H1 (cell line): ENCODE results near the gene CCNL2. TPM values are rescaled to one million over a fixed set of nuclear protein-coding genes. Genes with fewer than 3 reads are reported as not detected.

Source experiments
- CTCF ChIA-PET: fragments of 300-600 bp; sonication (Branson Sonifier 250); formaldehyde crosslinking; loops from one replicate; lab custom pipeline; 2021; ENCODE audit not compliant: partially characterized antibody; lab: Charles Lee
- POLR2A ChIA-PET: fragments of 300-600 bp; sonication (Branson Sonifier 250); formaldehyde crosslinking; loops from one replicate; lab custom pipeline; 2021; ENCODE audit warnings: inconsistent platforms; ENCODE audit not compliant: partially characterized antibody; lab: Charles Lee
- DNase-seq, 2 experiments: peaks; one replicate each; pipeline versions ENCODE4 v3.0.0 to v3.0.0-alpha.2; 2010 to 2022; ENCODE audit warnings: low spot score in 2 of 2, low read depth in 1 of 2, mixed read lengths in 1 of 2
- FAIRE-seq: peaks from 2 replicates; lab custom pipeline; 2011; peaks lifted over from hg19 to GRCh38; lab: Jason Lieb, UNC
- H2AFZ ChIP-seq: 2 replicates; pipeline ENCODE4 v1.8.1; 2012; ENCODE audit warnings: low read length, inconsistent platforms
- H2AK5ac ChIP-seq: 2 replicates; pipeline ENCODE4 v1.6.1; 2013; ENCODE audit warnings: low read depth, low read length
- H2BK120ac ChIP-seq: replicated peaks from 2 replicates; pipeline ENCODE3; 2013; ENCODE audit warnings: low read depth, low read length, inconsistent platforms
- H2BK12ac ChIP-seq: 2 replicates; pipeline ENCODE4 v1.6.1; 2013; ENCODE audit warnings: low read depth, low read length
- H2BK15ac ChIP-seq: 2 replicates; pipeline ENCODE4 v1.6.1; 2013; ENCODE audit warnings: low read length
- H2BK20ac ChIP-seq: 2 replicates; pipeline ENCODE4 v1.6.1; 2013; ENCODE audit warnings: low read length
- H2BK5ac ChIP-seq: 2 replicates; pipeline ENCODE4 v1.6.1; 2013; ENCODE audit warnings: low read depth, low read length
- H3K14ac ChIP-seq: 2 replicates; pipeline ENCODE4 v1.6.1; 2013; ENCODE audit warnings: inconsistent platforms; ENCODE audit not compliant: insufficient read length
- H3K18ac ChIP-seq: 2 replicates; pipeline ENCODE4 v1.6.1; 2013; ENCODE audit warnings: low read length; ENCODE audit errors: extremely low read depth
- H3K23ac ChIP-seq: 2 replicates; pipeline ENCODE4 v1.6.1; 2013; ENCODE audit warnings: inconsistent platforms; ENCODE audit not compliant: insufficient read length
- H3K23me2 ChIP-seq: 2 replicates; pipeline ENCODE4 v1.6.1; 2013; ENCODE audit warnings: low read depth, low read length
- H3K27ac ChIP-seq: 2 replicates; pipeline ENCODE4 v1.6.1; 2011; ENCODE audit warnings: low read depth, low read length, inconsistent platforms
- H3K27me3 ChIP-seq, 4 experiments: replicated peaks in 1 of 4; 1 replicate in 1 of 4; 2 replicates in 3 of 4; pipeline versions ENCODE4 v1.6.1 to v1.8.1; 2011 to 2013; ENCODE audit warnings: low read length in 3 of 4, mild to moderate bottlenecking in 3 of 4, inconsistent platforms in 2 of 4, mixed read lengths in 2 of 4, moderate library complexity in 1 of 4; ENCODE audit not compliant: control insufficient read depth in 3 of 4, insufficient read depth in 3 of 4; ENCODE audit errors: extremely low read depth in 1 of 4
- H3K36me3 ChIP-seq, 4 experiments: 2 replicates each; pipeline versions ENCODE4 v1.6.1 to v1.8.1; 2011 to 2013; ENCODE audit warnings: mild to moderate bottlenecking in 4 of 4, low read length in 3 of 4, moderate library complexity in 2 of 4, control low read depth in 1 of 4, inconsistent platforms in 1 of 4; ENCODE audit not compliant: insufficient read depth in 4 of 4, control insufficient read depth in 2 of 4
- H3K4ac ChIP-seq: replicated peaks from 2 replicates; pipeline ENCODE3; 2013; ENCODE audit warnings: low read length, low read depth, mixed read lengths, inconsistent platforms; ENCODE audit not compliant: insufficient read length
- H3K4me1 ChIP-seq, 4 experiments: replicated peaks in 1 of 4; 1 replicate in 1 of 4; 2 replicates in 3 of 4; pipeline versions ENCODE4 v1.6.1 to v1.8.1; 2011 to 2013; ENCODE audit warnings: low read length in 3 of 4, inconsistent platforms in 2 of 4, mixed read lengths in 1 of 4; ENCODE audit not compliant: insufficient read depth in 4 of 4, control insufficient read depth in 3 of 4
- H3K4me2 ChIP-seq, 2 experiments: 2 replicates each; pipeline versions ENCODE4 v1.6.1 to v1.8.1; 2011 to 2013; ENCODE audit warnings: low read depth in 2 of 2, low read length in 2 of 2, control low read depth in 1 of 2, inconsistent platforms in 1 of 2, mild to moderate bottlenecking in 1 of 2; ENCODE audit not compliant: insufficient read depth in 1 of 2
- H3K4me3 ChIP-seq, 4 experiments: fragments of 200-600, 300-600 bp in 1 of 4; sonication (generic), shearing (Covaris generic), sonication (Bioruptor Twin) in 1 of 4; 2 replicates each; pipeline versions ENCODE4 v1.5.1 to v1.8.1; 2011 to 2016; ENCODE audit warnings: low read length in 4 of 4, low read depth in 3 of 4, control low read depth in 2 of 4, inconsistent platforms in 2 of 4, mild to moderate bottlenecking in 2 of 4, mixed read lengths in 1 of 4, moderate library complexity in 1 of 4; ENCODE audit not compliant: insufficient read depth in 2 of 4; ENCODE audit errors: extremely low read depth in 1 of 4
- H3K56ac ChIP-seq: replicated peaks from 2 replicates; pipeline ENCODE3; 2013; ENCODE audit warnings: low read depth, mild to moderate bottlenecking, mixed read lengths, low read length, inconsistent platforms; ENCODE audit not compliant: insufficient read length
- H3K79me1 ChIP-seq: 2 replicates; pipeline ENCODE4 v1.6.1; 2013; ENCODE audit warnings: low read depth, low read length, control low read depth
- H3K79me2 ChIP-seq, 2 experiments: 2 replicates each; pipeline versions ENCODE4 v1.6.1 to v1.8.1; 2012 to 2013; ENCODE audit warnings: low read length in 2 of 2, mild to moderate bottlenecking in 2 of 2, inconsistent platforms in 1 of 2; ENCODE audit not compliant: insufficient read depth in 2 of 2, control insufficient read depth in 1 of 2
- H3K9ac ChIP-seq, 4 experiments: replicated peaks in 1 of 4; 1 replicate in 1 of 4; 2 replicates in 3 of 4; pipeline versions ENCODE4 v1.6.1 to v1.8.1; 2011 to 2013; ENCODE audit warnings: low read depth in 3 of 4, low read length in 3 of 4, control low read depth in 2 of 4, mild to moderate bottlenecking in 2 of 4, moderate library complexity in 2 of 4, inconsistent platforms in 1 of 4; ENCODE audit errors: extremely low read depth in 1 of 4
- H3K9me3 ChIP-seq, 2 experiments: 2 replicates each; pipeline versions ENCODE4 v1.6.1 to v1.8.1; 2012 to 2013; ENCODE audit warnings: mild to moderate bottlenecking in 2 of 2, moderate library complexity in 2 of 2, control low read depth in 1 of 2, inconsistent platforms in 1 of 2, low read depth in 1 of 2, low read length in 1 of 2, mixed read lengths in 1 of 2; ENCODE audit not compliant: insufficient read depth in 2 of 2
- H4K20me1 ChIP-seq, 2 experiments: replicated peaks in 1 of 2; 2 replicates each; pipeline versions ENCODE3 to v1.8.1; 2011 to 2013; ENCODE audit warnings: inconsistent platforms in 2 of 2, low read length in 2 of 2, mild to moderate bottlenecking in 1 of 2; ENCODE audit not compliant: insufficient read depth in 2 of 2, control insufficient read depth in 1 of 2
- H4K5ac ChIP-seq: 2 replicates; pipeline ENCODE4 v1.6.1; 2013; ENCODE audit warnings: low read length, low read depth, mixed read lengths, inconsistent platforms; ENCODE audit not compliant: insufficient read length
- H4K8ac ChIP-seq: 2 replicates; pipeline ENCODE4 v1.8.0; 2013; ENCODE audit warnings: mild to moderate bottlenecking, moderate library complexity, low read length, inconsistent platforms; ENCODE audit not compliant: insufficient read depth; ENCODE audit errors: extremely low read depth
- H4K91ac ChIP-seq: replicated peaks from 2 replicates; pipeline ENCODE3; 2013; ENCODE audit warnings: low read length, mixed read lengths, inconsistent platforms; ENCODE audit not compliant: insufficient read length
- CBX5 ChIP-seq: fragments of 300-800, 300-1000 bp; sonication (generic); IDR thresholded peaks from 2 replicates; pipeline ENCODE4 v1.7.1; 2016; ENCODE audit warnings: antibody characterized with exemption, low read length, low read depth
- WGBS, 2 experiments: shearing (Covaris generic) in 1 of 2; methylation state at CpG; one replicate each; pipeline versions ENCODE4 v1.1.6 to v1.1.7; 2013 to 2015; ENCODE audit warnings: low lambda C conversion rate in 2 of 2, mixed read lengths in 2 of 2, inconsistent platforms in 1 of 2, low coverage in 1 of 2, missing lambda C conversion rate in 1 of 2; ENCODE audit not compliant: insufficient replicate concordance in 2 of 2, insufficient coverage in 1 of 2, insufficient read length in 1 of 2; ENCODE audit errors: extremely low coverage in 1 of 2, missing lambda C conversion rate in 1 of 2; 5-methylcytosine and 5-hydroxymethylcytosine counted together
- polyA plus RNA-seq, 7 experiments: library from polyadenylated mRNA; depleted of rRNA in 3 of 7; stranded (reverse) in 5 of 7; unstranded in 2 of 7; fragments of >200 nt in 5 of 7; fragments of 200-250 nt in 2 of 7; gene quantifications; 1 replicate in 5 of 7; 2 replicates in 1 of 7; 4 replicates in 1 of 7; pipeline versions ENCODE4 v1.2.1 to v1.2.3, GENCODE V29; 2011 to 2013; ENCODE audit warnings: missing spikeins in 2 of 7, mixed read lengths in 2 of 7
- total RNA-seq: library from RNA; stranded (reverse); fragmentation: NEBNext Ultra II Directional; extraction: Animal tissue kit (Norgen Biotek cat#: 25700); gene quantifications from 2 replicates; pipeline ENCODE4 v1.2.1, GENCODE V29; 2021
- TF ChIP-seq, protein P1 (sequence below): IDR thresholded peaks from 2 replicates; pipeline ENCODE4 v1.6.1; 2012; ENCODE audit warnings: inconsistent platforms

CCNL2 gene
- total and polyA plus RNA-seq, 2 of the 8 experiments (the other 6 are each of a cell fraction or from before 2014, with no cell fraction given): 79.8 to 120 TPM

DNA sequence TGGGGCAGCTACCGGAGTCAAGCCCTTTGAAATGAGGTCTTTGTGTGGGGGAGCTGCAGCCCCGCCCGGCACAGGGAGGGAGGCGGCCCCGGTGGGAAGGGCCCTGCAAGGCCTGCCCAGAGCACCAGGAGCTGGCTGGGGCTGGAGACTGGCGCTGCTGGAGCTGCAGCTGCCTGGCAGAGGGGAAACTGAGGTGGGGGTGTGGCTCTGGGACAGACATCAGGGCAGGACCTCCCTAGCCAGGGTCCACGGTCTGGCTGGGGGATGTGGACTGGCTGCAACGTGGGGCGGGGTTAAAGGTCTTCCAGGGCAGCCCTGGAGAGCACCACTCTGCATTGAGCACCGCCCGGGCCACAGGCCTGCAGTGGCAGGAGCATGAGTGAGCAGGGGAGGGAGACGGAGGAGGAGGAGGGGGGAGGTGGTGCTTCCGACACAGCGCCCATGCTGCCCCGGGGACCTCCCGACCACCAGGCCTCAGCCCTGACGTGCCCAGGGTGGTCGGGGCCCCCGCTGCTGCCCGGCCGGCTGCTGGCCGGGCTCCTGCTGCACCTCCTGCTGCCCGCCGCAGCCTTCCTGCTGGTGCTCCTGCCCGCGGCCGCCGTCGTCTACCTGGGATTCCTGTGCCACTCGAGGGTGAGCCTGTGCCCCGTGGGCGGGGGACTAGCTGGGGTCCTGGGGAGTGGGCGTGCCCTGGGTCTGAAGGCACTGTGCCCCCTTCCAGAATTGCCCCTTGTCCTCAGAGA lies 26.8 kb upstream of the CCNL2 start:
- no peak overlapping the region for H3K27ac ChIP-seq
- H4K91ac ChIP-seq: peak overlapping the region; percentile 97
- H2AK5ac ChIP-seq: 0 out of 2 replicates have a peak overlapping the region, but pooled peaks have one; percentile 7
- peak overlapping the region; percentile 86 for H4K8ac ChIP-seq
- TF ChIP-seq, protein P1, sequence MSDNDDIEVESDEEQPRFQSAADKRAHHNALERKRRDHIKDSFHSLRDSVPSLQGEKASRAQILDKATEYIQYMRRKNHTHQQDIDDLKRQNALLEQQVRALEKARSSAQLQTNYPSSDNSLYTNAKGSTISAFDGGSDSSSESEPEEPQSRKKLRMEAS: no peak
- no peak for TF ChIP-seq CBX5
- DNase-seq (peak in 1 of 2 experiments; percentile 73), FAIRE-seq (no peak)
- peaks cover 6% of the 10 kb centered on the region; the same call in 1 of the 2 replicates for H3K23me2 ChIP-seq
- no peak overlapping the region for H2AFZ ChIP-seq
- H2BK5ac ChIP-seq: peak overlapping the region; percentile 90; the same call in 1 of the 2 replicates
- H3K23ac ChIP-seq: no peak overlapping the region
- H3K79me1 ChIP-seq: no peaks in the 10 kb centered on the region
- no peaks in the 10 kb centered on the region; a peak in 1 of 7 replicates for H3K27me3 ChIP-seq
- H3K4me3 ChIP-seq: peak overlapping the region in 3 of 4 experiments; percentile 11 to 38 (median 14); a peak in 4 of 8 replicates
- H2BK120ac ChIP-seq: peak overlapping the region; percentile 15
- no peaks in the 10 kb centered on the region; a peak in 1 of 8 replicates for H3K36me3 ChIP-seq
- CTCF ChIA-PET: interaction anchor here (1.3 to 3.4 kb wide), 4 partner anchors 15 to 79 kb away, joined by 3 to 14 read pairs (median 4); no protein-coding TSS in a partner anchor
- H3K14ac ChIP-seq: peak overlapping the region; percentile 29
- H3K18ac ChIP-seq: peak overlapping the region; percentile 89
- H3K9me3 ChIP-seq: peaks cover 0 to 3% of the 10 kb centered on the region in 2 experiments; a peak in 1 of 4 replicates
- H2BK15ac ChIP-seq: peak overlapping the region; percentile 97; the same call in 1 of the 2 replicates
- H3K4me2 ChIP-seq: peak overlapping the region; percentile 49 to 56; a peak in 3 of 4 replicates
- WGBS, 2 experiments: 60% methylated on average over 26 of the region's 33 CpGs; no CpG with 5 or more reads in 1 of the 2 experiments
- peak overlapping the region; percentile 94; the same call in 1 of the 2 replicates for H2BK12ac ChIP-seq
- H4K20me1 ChIP-seq: no peaks in the 10 kb centered on the region
- peaks cover 0 to 39% (median 27%) of the 10 kb centered on the region in 4 experiments; a peak in 6 of 7 replicates for H3K4me1 ChIP-seq
- POLR2A ChIA-PET: interaction anchor here (0.7 to 22.9 kb wide), 8 partner anchors 7 to 50 kb away, joined by 3 to 515 read pairs (median 8); partner anchors contain the start of genes CCNL2, MRPL20 and VWA1
- H4K5ac ChIP-seq: peak overlapping the region; percentile 64
- H3K9ac ChIP-seq: no peak overlapping the region
- peak overlapping the region; percentile 90; the same call in 1 of the 2 replicates for H2BK20ac ChIP-seq
- H3K56ac ChIP-seq: peak overlapping the region; percentile 70
- no peaks in the 10 kb centered on the region for H3K79me2 ChIP-seq
- H3K4ac ChIP-seq: peak overlapping the region; percentile 65
